D341Med (cell line): ENCODE measurements around the gene BDKRB1.

Experiments
- DNase-seq: peaks from one replicate; pipeline ENCODE4 v3.0.0; 2012; ENCODE audit warnings: low spot score

BDKRB1 gene

GRCh38 chr14:96261772-96262655 is 6.0 kb downstream of the BDKRB1 start:
- no peak for DNase-seq

GRCh38 chr14:96263347-96264199 is 7.6 kb downstream of the BDKRB1 start:
- DNase-seq = no peak

GRCh38 chr14:96264200-96264553 is 8.2 kb downstream of the BDKRB1 start:
- DNase-seq = no peak

DNA sequence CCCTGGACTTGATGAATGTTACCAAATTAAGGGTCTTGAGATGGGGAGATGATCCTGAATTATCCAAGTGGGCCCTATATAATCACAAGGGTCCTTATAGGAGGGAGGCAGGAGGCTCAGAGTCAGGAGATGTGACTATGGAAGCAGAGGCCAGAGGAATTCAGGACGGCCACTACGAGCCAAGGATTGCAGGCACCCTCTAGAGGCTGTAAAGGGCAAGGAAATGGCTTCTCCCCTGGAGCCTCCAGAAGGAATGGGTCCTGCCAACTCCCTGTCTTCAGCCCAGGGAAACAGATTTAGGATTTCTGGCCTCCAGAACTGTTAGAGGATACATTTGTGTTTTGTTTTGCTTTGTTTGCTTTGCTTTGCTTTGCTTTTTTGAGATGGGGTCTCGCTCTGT is 8.8 kb downstream of the BDKRB1 start:
- no peak for DNase-seq

DNA sequence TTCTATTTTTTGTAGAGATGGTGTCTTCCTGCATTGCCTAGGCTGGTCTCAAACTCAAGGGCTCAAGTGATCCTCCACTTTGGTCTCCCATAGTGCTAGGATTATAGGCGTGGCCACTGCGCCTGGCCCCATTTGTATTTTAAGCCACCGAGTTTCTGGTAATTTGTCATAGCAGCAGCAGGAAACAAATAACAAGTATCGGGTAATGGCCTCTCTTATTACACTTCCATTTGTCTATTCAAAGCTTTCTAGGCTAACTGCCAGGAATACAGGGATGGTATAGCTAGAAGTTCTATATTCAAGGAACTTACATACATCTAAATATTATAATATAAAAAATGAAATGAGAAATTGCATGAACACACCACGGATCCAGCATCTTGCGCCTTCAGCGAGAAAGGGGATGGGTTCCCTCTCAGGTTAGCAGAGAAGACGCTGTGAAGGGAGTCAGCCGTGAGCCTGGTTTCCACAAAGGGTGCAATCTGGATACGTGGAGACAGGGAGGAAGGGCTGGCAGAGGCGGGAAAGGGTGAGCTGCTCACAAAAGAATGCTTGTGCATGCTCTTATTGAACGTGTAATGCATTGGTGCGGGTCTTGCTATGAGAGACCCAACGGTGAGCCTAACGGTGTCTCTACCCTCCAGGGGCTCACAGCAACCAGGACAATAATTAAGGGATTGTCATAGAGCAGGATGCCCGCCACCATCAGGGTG is 9.5 kb downstream of the BDKRB1 start:
- no peak for DNase-seq

- DNase-seq = no peak
Measured at GRCh38 chr14:96267336-96267735, 11.3 kb downstream of the BDKRB1 start.

DNA sequence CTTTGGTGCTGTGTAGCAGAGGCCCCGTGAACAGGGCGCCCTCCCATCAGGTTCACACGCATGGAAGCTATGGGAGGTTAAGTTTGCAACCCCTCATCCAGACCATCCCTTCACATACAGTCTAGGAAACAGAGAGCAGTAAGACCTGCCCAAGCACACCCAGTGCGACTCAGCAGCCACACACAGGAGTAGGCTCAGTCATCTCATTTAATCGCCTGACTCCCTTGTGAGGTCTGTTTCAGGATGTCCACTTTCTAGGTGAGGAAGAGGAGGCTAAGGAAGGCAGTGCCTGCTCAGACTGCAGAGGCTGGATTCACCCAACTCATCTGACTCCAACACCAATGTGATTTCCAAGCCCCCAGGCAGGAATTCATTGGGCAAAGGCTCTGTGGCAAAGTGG is 11.9 kb downstream of the BDKRB1 start:
- no peak for DNase-seq

DNA sequence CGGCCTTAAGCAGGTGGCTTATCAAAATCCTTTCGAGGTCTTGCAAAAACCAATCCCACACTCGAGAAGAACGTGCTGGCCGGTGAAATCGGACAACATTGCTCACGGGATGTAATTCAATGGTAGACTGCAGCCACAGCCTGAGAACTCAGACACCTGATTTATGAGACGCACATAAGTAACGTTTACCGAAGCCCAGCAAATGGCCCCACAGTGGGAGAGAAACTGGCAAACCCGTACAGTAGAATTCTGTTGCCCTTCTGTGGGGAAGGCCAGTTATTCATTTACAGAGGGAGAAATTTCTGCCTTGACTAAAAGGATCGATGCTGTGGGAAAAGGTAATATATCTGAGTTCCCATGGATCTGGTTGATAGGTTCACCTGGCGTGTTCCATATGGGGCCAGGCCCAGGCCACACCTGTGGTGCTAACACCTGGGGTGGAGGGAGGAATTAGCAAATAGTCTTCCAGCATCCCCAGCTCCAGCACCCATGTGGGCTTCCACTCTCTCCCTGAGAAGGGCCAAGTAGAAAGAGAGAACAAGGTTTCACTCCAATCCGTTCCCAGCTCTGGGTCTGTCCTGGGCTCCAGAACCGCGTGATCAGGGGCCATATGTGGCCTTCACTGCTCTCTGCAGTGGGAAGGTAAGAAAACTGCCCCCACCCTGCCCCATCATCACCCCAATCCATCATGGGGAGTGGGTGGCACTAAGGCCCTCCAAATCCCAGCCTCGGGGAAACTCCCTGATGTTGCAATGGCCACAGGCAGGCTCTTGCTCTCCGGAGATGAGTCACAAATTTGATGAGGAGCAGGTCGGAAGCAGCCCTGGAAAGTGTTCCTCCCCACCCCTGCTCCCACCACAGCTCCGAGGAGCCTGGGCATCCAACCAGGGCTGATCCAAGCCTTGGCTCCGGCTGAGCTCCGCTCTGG is 12.7 kb downstream of the BDKRB1 start:
- DNase-seq = no peak

DNA sequence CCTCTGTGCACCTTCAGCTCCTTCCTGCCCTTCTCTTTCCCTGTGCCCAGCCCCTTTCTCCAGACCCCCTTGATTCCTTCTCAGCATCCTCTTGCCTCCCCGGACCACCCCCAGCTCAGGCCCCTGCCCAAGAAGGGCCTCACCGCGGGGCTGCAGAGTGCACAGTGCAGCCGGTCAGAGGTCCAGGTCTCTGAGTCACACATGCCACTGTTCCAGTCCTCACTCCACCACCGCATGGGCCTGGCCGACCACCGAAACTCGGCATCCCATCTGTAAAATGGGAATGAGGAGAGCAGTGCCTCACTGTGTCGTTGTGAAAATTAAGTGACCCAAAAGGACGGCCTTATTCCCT is 13.3 kb downstream of the BDKRB1 start:
- DNase-seq = no peak

DNA sequence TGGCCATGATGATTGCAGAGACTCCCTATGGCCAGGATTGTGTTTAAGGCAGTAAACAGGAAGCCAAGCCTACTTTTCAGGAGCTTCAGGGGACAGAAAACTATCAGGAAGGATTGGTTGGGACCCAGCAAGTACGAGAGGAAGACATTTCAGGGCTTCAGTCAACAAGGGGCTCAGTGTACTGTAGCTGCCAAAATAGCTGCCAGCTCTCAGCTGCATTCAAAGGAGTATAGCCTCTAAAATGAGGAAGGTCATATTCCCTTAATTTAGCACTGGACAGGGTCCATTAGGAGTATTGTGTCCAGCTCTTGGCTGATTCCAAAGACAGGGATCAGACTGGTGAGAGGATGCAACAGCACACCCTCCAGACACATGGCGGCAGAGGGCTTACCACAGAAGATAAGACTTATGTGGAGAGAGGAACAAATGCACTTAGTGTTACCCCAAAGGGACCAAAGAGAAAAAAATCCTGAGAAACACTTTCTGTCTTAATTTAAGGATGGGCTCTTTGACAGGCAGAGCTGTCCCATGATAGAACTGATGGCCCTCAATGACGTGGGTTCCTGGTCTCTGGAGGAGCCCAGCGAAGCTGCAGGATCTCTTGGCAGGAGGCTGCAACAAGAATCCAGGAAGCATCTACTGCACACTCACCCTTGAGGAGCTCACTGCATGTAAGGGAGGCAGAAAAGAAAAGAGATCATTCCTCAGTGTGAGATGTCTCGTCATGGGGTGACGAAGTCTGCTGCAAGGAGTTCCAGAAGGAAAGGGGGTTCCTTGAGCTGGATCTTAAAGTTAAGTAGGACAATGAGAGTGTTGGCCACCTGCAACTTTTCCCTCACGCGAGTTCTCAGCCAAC is 14.8 kb downstream of the BDKRB1 start:
- no peak for DNase-seq

DNA sequence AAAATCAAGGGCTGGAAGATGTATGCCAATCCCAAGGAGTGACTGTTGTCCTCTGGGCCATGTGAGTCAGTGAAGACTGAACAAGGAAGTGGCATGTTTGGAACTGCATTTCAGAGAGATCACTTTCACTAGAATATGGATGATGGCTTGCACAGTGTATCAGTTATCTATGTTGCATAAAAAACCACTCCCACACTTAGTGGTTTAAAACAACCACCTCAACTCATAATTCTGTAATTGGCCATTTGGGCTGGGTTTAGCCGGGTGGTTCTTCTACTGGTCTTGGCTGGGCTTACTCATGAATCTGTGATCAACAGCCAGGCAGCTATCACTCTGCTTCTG is 15.4 kb downstream of the BDKRB1 start:
- DNase-seq = no peak

GRCh38 chr14:96272777-96273473 is 16.9 kb downstream of the BDKRB1 start:
- no peak for DNase-seq

- no peak for DNase-seq
Measured at GRCh38 chr14:96273629-96274028, 17.6 kb downstream of the BDKRB1 start.

- DNase-seq = no peak
Measured at GRCh38 chr14:96274122-96274521, 18.1 kb downstream of the BDKRB1 start.

DNA sequence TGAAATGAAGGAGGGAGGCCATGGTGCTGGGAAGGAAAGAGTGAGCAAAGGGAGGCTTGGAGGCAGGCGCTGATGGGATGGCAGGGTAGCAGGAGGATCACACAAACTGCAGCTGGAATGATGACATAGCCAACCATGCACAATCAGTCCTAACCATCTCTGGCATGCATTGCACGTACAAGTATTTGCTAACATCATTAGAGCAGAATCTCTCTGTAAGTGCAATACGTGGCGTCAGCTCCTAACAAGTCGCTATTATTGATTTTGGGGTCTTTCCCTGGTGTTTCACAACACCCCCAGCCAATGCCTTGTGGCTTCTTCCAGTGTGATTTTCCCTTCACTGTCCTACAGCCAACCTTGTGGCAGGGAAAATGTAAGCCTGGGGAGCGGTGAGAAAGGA is 18.5 kb downstream of the BDKRB1 start:
- DNase-seq = no peak

GRCh38 chr14:96275177-96276112 is 19.4 kb downstream of the BDKRB1 start:
- peak; percentile 86 for DNase-seq

GRCh38 chr14:96277890-96278289 is 21.9 kb downstream of the BDKRB1 start:
- DNase-seq = no peak

GRCh38 chr14:96279564-96279963 is 23.6 kb downstream of the BDKRB1 start:
- DNase-seq = no peak

DNA sequence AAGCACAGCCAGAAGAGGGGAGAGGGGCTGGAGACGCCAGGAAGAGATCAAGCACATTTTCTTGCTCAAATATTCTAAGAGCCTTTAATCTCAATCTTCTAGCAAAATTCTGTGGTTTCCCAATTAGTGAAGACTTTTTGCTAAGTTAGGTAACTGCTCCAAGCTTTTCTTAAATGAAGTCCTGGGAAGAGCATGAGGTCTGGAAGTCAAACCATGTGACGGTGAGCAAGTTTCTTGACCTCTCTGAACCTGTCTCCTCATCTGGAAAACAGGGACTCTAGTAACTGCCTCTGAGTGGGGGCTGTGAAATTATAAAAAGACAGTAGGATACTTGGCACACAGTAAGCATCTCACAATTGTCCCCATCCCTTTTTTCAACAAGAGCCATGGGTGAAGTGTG is 24.1 kb downstream of the BDKRB1 start:
- no peak for DNase-seq
